H9 (cell line): Measurements from ENCODE around the gene HSPG2. TPM values are rescaled to one million over a fixed set of nuclear protein-coding genes. Genes with fewer than 3 reads are reported as not detected.
A peak's percentile ranks its signal among the peaks of the same experiment; 100 is the strongest.

ENCODE experiments used
- DNase-seq: peaks from one replicate; pipeline ENCODE4 v3.0.0-alpha.2; 2017
- H2AFZ ChIP-seq: one replicate; pipeline ENCODE4 v1.6.1; 2013; ENCODE audit warnings: mild to moderate bottlenecking, low read length, control low read depth, moderate library complexity
- H2AK5ac ChIP-seq: 2 replicates; pipeline ENCODE4 v1.6.1; 2013; ENCODE audit warnings: low read length, control low read depth, mixed read lengths; ENCODE audit not compliant: insufficient read length
- H2BK120ac ChIP-seq: one replicate; pipeline ENCODE4 v1.6.1; 2013; ENCODE audit warnings: low read depth, mild to moderate bottlenecking, low read length, control low read depth, inconsistent platforms; ENCODE audit not compliant: poor library complexity, severe bottlenecking
- H2BK12ac ChIP-seq: 2 replicates; pipeline ENCODE4 v1.6.1; 2013; ENCODE audit warnings: low read length, control low read depth, mixed read lengths, low read depth; ENCODE audit not compliant: insufficient read length
- H2BK15ac ChIP-seq: 2 replicates; pipeline ENCODE4 v1.6.1; 2013; ENCODE audit warnings: low read depth, low read length, control low read depth
- H2BK20ac ChIP-seq: one replicate; pipeline ENCODE4 v1.6.1; 2013; ENCODE audit warnings: low read depth, mild to moderate bottlenecking, low read length, control low read depth, inconsistent platforms; ENCODE audit not compliant: poor library complexity, severe bottlenecking
- H2BK5ac ChIP-seq: 2 replicates; pipeline ENCODE4 v1.6.1; 2013; ENCODE audit warnings: low read length, control low read depth, mixed read lengths; ENCODE audit not compliant: insufficient read length
- H3K14ac ChIP-seq: 2 replicates; pipeline ENCODE4 v1.6.1; 2013; ENCODE audit warnings: low read length, control low read depth; ENCODE audit not compliant: insufficient read depth
- H3K18ac ChIP-seq: 2 replicates; pipeline ENCODE4 v1.6.1; 2013; ENCODE audit warnings: low read depth, mild to moderate bottlenecking, mixed read lengths, low read length, control low read depth; ENCODE audit not compliant: insufficient read length
- H3K23ac ChIP-seq: 2 replicates; pipeline ENCODE4 v1.6.1; 2013; ENCODE audit warnings: low read length, control low read depth, mixed read lengths, low read depth; ENCODE audit not compliant: insufficient read length
- H3K23me2 ChIP-seq: 2 replicates; pipeline ENCODE4 v1.6.1; 2013; ENCODE audit warnings: low read depth, mild to moderate bottlenecking, mixed read lengths, low read length, control low read depth; ENCODE audit not compliant: insufficient read length, poor library complexity, severe bottlenecking
- H3K27ac ChIP-seq: 2 replicates; pipeline ENCODE4 v1.5.1; 2013; ENCODE audit warnings: low read length, control low read depth, mixed read lengths, low read depth; ENCODE audit not compliant: insufficient read length
- H3K27me3 ChIP-seq: 2 replicates; pipeline ENCODE4 v1.6.1; 2013; ENCODE audit warnings: low read length, control low read depth, inconsistent platforms; ENCODE audit not compliant: insufficient read depth
- H3K4ac ChIP-seq: 2 replicates; pipeline ENCODE4 v1.6.1; 2013; ENCODE audit warnings: low read depth, mild to moderate bottlenecking, control low read depth, inconsistent platforms, low read length, moderate library complexity
- H3K4me1 ChIP-seq: 2 replicates; pipeline ENCODE4 v1.6.1; 2013; ENCODE audit warnings: low read length, control low read depth, inconsistent platforms; ENCODE audit not compliant: insufficient read depth
- H3K4me2 ChIP-seq: 2 replicates; pipeline ENCODE4 v1.6.1; 2013; ENCODE audit warnings: low read length, control low read depth, mixed read lengths; ENCODE audit not compliant: insufficient read length, insufficient read depth
- H3K56ac ChIP-seq: 2 replicates; pipeline ENCODE4 v1.6.1; 2013; ENCODE audit warnings: low read depth, mild to moderate bottlenecking, mixed read lengths, low read length, control low read depth; ENCODE audit not compliant: insufficient read length
- H3K79me1 ChIP-seq: 2 replicates; pipeline ENCODE4 v1.6.1; 2013; ENCODE audit warnings: low read depth, mild to moderate bottlenecking, moderate library complexity, low read length, control low read depth, inconsistent platforms; ENCODE audit not compliant: insufficient read depth, poor library complexity, severe bottlenecking
- H3K79me2 ChIP-seq: 2 replicates; pipeline ENCODE4 v1.6.1; 2013; ENCODE audit warnings: low read length, control low read depth, inconsistent platforms; ENCODE audit not compliant: insufficient read depth
- H3K9ac ChIP-seq: 2 replicates; pipeline ENCODE4 v1.6.1; 2013; ENCODE audit warnings: low read length, control low read depth, mixed read lengths; ENCODE audit not compliant: insufficient read length; ENCODE audit errors: extremely low read depth
- H3K9me3 ChIP-seq: one replicate; pipeline ENCODE4 v1.6.1; 2013; ENCODE audit warnings: low read depth, low read length, inconsistent platforms; ENCODE audit not compliant: control insufficient read depth
- H3T11ph ChIP-seq: one replicate; pipeline ENCODE4 v1.6.1; 2013; ENCODE audit warnings: mild to moderate bottlenecking, low read length, control low read depth, inconsistent platforms
- H4K20me1 ChIP-seq: one replicate; pipeline ENCODE4 v1.6.1; 2013; ENCODE audit not compliant: control insufficient read depth, insufficient read length, insufficient read depth
- H4K5ac ChIP-seq: 2 replicates; pipeline ENCODE4 v1.6.1; 2013; ENCODE audit warnings: low read depth, mild to moderate bottlenecking, mixed read lengths, low read length, control low read depth; ENCODE audit not compliant: insufficient read length
- H4K8ac ChIP-seq: replicated peaks from 2 replicates; pipeline ENCODE4 v1.6.1; 2013; ENCODE audit warnings: low read length, control low read depth, mixed read lengths, low read depth; ENCODE audit not compliant: insufficient read length
- H4K91ac ChIP-seq: 2 replicates; pipeline ENCODE4 v1.6.1; 2013; ENCODE audit warnings: low read depth, mild to moderate bottlenecking, moderate library complexity, mixed read lengths, low read length, control low read depth; ENCODE audit not compliant: insufficient read length
- H3K27ac Mint-ChIP-seq, 3 experiments: 2 replicates in 2 of 3; 3 replicates in 1 of 3; pipeline ENCODE4 v1.8.0; 2020 to 2021; ENCODE audit warnings: mixed read lengths in 3 of 3, mild to moderate bottlenecking in 1 of 3, moderate library complexity in 1 of 3
- H3K27me3 Mint-ChIP-seq: 2 replicates; pipeline ENCODE4 v1.8.0; 2021; ENCODE audit warnings: low read depth, mild to moderate bottlenecking, moderate library complexity, mixed read lengths
- H3K36me3 Mint-ChIP-seq, 3 experiments: 2 replicates in 2 of 3; 3 replicates in 1 of 3; pipeline ENCODE4 v1.8.0; 2020 to 2021; ENCODE audit warnings: low read depth in 3 of 3, mixed read lengths in 3 of 3; ENCODE audit not compliant: insufficient read depth in 1 of 3
- H3K4me1 Mint-ChIP-seq, 2 experiments: 2 replicates each; pipeline ENCODE4 v1.8.0; 2020; ENCODE audit warnings: mixed read lengths in 2 of 2
- H3K4me3 Mint-ChIP-seq, 2 experiments: 2 replicates in 1 of 2; 3 replicates in 1 of 2; pipeline ENCODE4 v1.8.0; 2020 to 2021; ENCODE audit warnings: mild to moderate bottlenecking in 2 of 2, mixed read lengths in 2 of 2, moderate library complexity in 1 of 2
- H3K9me3 Mint-ChIP-seq, 2 experiments: 2 replicates in 1 of 2; 3 replicates in 1 of 2; pipeline ENCODE4 v1.8.0; 2020; ENCODE audit warnings: mild to moderate bottlenecking in 2 of 2, mixed read lengths in 2 of 2, moderate library complexity in 1 of 2
- WGBS: extraction: QIAGEN DNeasy Blood & Tissue Kit; methylation state at CpG from one replicate; pipeline ENCODE4 v1.1.7; 2013; ENCODE audit warnings: missing lambda C conversion rate, low lambda C conversion rate, mixed read lengths; ENCODE audit not compliant: insufficient read length; ENCODE audit errors: extremely low coverage; 5-methylcytosine and 5-hydroxymethylcytosine counted together
- total RNA-seq: library from RNA; stranded (reverse); gene quantifications from 2 replicates; pipeline ENCODE4 v1.2.1, GENCODE V29; 2021
- TF ChIP-seq, protein P1 (sequence below): fragments of 200-600 bp; sonication (generic); conservative IDR thresholded peaks from 3 replicates; pipeline ENCODE4 v1.8.0; 2021; ENCODE audit warnings: antibody characterized with exemption, mild to moderate bottlenecking

Gene HSPG2
- total RNA-seq, 1 experiment from 2014 or later = 90.0 TPM

DNA sequence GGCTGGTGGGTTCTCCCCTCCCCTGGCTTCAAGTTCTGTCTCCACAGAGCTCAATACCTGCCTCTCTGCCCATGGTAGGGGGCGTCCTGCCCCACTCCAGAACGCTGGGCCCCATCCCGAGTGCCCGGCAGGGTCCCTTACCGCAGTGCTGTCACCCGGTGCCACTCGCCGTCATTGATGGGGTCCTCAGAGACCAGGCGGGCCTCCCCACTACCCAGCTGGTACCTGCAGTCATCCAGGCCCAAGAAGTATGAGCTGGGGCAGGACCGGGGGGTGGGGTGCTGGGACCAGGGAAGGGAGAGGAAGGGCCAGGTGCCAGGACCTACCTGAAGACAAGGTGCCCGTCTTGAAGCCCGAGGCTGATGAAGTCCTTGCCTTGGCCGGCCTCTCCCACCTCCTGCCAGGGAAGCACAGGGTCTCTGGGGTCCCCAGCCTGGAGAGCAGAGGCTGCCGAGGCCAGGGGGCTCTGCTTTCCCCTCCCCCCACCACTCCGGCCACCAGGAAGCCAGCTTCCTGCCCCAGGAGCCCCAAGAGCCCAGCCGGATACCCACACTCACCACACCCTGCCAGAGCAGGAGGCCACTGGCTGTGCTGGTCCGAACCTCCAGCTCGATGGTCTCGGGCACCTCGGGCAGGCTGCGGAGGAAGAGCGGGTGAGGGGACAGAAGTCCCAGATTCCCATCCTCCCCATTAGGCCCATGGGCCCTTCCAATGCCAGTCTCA is 113.0 kb downstream of the HSPG2 start:
- Histone ChIP-seq H3K23me2 (no peaks in the 10 kb centered on the region), H2BK5ac (no peak overlapping the region), H3K79me1 (no peaks in the 10 kb centered on the region), H2BK120ac (no peak overlapping the region), H3T11ph (no peak overlapping the region), H3K14ac (no peak overlapping the region; the same call in 1 of the 2 replicates), H4K20me1 (no peaks in the 10 kb centered on the region), H3K4me1 (no peaks in the 10 kb centered on the region), H4K91ac (no peak overlapping the region), H3K27me3 (no peaks in the 10 kb centered on the region), H2AK5ac (no peak overlapping the region), H3K9ac (no peak overlapping the region), H3K23ac (no peak overlapping the region), H3K4me2 (no peak overlapping the region), H2BK20ac (no peak overlapping the region), H3K56ac (no peak overlapping the region), H3K79me2 (no peaks in the 10 kb centered on the region), H3K4ac (no peak overlapping the region), H3K9me3 (no peaks in the 10 kb centered on the region), H2AFZ (no peak overlapping the region), H4K5ac (no peak overlapping the region), H3K27ac (no peak overlapping the region), H2BK12ac (no peak overlapping the region), H3K18ac (no peak overlapping the region), H4K8ac (no peak overlapping the region), H2BK15ac (no peak overlapping the region)
- TF ChIP-seq, protein P1, sequence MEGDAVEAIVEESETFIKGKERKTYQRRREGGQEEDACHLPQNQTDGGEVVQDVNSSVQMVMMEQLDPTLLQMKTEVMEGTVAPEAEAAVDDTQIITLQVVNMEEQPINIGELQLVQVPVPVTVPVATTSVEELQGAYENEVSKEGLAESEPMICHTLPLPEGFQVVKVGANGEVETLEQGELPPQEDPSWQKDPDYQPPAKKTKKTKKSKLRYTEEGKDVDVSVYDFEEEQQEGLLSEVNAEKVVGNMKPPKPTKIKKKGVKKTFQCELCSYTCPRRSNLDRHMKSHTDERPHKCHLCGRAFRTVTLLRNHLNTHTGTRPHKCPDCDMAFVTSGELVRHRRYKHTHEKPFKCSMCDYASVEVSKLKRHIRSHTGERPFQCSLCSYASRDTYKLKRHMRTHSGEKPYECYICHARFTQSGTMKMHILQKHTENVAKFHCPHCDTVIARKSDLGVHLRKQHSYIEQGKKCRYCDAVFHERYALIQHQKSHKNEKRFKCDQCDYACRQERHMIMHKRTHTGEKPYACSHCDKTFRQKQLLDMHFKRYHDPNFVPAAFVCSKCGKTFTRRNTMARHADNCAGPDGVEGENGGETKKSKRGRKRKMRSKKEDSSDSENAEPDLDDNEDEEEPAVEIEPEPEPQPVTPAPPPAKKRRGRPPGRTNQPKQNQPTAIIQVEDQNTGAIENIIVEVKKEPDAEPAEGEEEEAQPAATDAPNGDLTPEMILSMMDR = no peak
- peak overlapping the region in 2 of 3 experiments; percentile 18 to 88; a peak in 2 of 7 replicates for H3K27ac Mint-ChIP-seq
- H3K4me1 Mint-ChIP-seq = peaks cover 0 to 6% of the 10 kb centered on the region in 2 experiments; a peak in 1 of 4 replicates
- WGBS = no CpG with 5 or more reads among the region's 22 CpGs
- peaks cover 18 to 40% (median 32%) of the 10 kb centered on the region in 3 experiments for H3K36me3 Mint-ChIP-seq
- no peak for DNase-seq
- H3K4me3 Mint-ChIP-seq = no peak overlapping the region
- H3K27me3 Mint-ChIP-seq = no peaks in the 10 kb centered on the region; the same call in 1 of the 2 replicates
- H3K9me3 Mint-ChIP-seq = no peaks in the 10 kb centered on the region
